T-helper 9 cell (primary cell): ENCODE measurements around the gene NFAM1.

Experiments used
- DNase-seq: peaks from one replicate; pipeline ENCODE4 v3.0.0-alpha.2; 2020

NFAM1 gene

DNA sequence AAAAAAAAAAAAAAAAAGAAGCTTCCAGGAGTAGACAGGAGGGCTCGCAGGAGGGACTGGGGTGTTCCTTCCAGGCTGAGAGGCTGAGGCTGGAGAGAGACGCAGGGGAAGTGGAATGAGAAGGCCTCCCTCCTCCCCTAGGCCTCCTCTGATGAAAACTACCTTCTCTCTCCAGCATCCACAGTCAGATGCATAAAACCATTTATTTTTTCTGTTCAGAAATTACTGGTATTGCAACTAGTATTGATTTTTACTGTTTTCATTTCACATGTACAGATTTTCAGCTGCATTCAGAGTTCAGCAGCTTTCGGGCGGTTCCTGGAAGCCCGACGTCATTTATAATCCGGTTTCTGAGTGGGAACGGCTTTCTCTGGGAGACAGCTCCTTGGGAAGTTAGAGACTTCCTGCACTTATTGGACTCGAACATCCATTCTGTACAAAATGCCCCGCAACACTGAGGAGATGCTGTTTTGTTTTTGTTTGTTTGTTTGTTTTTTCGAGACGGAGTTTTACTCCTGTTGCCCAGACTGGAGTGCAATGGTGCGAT lies 6.9 kb upstream of the NFAM1 start:
- DNase-seq: no peak

DNA sequence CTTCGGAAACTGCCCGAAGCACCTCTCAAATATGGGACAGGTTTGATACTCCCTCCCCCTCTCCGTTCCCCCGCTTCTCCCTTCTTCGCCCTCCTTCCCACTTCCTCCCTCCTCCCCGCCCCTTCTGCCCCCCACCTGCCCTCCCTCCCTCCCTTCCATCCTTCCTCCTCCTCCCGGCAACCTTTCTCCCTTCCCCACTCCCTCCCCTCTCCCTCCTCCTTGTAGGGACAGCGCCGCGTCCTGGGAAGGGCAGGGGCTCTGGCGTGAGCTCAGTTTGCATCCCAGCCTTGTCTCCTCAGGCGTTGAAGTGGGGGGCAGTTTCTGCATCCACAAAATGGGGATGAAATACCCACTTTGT lies 6.1 kb upstream of the NFAM1 start:
- no peak for DNase-seq

DNA sequence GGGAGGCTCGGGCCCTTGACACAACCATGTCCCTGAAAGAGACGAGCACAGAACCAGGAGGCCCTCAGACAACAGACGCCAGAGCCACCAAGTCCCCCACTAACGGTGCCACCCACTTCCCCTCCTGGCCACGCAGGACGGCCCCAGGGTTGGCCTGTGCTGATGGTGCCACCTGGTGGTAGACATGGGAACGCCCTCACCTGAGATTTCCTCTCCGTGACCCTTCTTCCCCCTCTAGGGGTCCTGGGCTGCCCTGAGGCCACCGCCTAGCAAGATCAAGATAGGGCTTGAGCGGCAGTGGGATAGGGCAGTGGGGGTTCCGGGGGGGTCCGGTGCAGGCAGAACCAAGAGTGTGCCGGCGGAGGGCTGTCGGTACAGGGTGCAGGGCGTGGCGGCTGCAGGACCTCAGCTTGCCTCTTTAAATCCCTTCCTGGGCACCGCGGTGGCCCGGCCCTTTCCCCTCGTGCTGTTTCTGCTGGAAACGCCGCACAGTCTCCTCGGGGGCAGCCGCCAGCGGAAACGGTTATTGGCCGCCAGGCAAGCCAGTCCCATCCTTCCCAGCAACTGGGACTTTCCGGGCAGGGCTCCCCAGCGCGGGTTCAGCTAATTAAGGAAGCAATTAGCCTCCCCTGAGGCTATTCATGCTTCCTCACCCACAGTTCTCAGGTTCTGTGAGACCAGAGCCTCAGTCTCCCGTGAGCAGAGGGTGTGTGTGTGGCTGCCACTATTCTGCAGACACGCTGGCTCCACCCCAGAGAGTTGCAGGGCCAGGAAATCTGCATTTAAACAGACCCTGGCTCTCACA lies 5.5 kb upstream of the NFAM1 start:
- peak; percentile 82 for DNase-seq

DNA sequence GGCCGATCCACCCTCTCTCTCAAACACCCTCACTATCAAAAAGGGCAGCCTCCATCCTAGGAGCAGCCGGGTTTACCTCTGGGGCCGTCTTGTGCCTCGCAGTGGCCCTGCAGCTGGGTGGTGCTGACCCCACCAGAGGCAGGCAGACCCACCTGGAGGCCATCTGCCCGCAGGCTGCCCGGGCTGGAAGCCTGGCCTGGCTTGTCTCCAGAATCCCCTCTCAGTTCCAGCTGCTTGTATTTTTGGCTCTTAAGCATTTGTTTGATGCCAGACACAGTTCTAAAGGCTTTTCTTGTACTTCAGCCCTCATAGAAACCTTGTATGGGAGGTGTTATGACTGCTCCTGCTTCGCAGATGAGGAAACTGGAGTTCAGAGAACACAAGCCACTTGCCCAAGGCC lies 4.2 kb upstream of the NFAM1 start:
- no peak for DNase-seq

DNA sequence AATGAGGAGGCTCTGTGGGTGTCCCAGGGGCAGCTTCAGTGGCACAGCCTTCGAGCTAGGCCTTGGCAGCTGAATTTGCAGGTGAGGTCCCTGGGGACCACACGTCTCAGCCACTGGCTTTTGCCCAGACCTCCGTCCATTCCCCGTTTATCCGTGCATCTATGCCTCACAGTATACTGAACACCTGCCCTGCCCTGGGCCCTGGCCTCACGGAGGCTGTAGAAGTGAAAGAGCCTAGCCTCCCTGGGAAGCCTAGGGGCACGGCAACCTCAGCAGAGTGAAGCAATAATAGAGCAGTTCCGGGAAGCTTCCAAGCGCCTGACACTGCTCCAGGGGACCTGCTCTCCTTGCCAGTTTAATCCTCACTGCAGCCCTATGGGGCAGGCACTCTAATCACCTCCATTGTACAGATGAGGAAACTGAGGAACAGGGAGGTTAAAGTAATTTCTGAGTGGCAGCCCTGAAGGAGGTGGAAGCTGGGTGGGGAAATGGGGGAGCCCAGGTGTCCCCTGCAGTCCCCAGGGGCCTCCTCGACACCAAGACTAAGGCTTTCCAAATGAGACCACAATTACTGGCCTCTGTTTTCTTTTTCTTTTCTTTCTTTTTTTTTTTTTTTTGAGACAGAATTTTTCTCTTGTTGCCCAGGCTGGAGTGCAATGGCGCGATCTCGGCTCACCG lies 2.7 kb upstream of the NFAM1 start:
- no peak for DNase-seq

DNA sequence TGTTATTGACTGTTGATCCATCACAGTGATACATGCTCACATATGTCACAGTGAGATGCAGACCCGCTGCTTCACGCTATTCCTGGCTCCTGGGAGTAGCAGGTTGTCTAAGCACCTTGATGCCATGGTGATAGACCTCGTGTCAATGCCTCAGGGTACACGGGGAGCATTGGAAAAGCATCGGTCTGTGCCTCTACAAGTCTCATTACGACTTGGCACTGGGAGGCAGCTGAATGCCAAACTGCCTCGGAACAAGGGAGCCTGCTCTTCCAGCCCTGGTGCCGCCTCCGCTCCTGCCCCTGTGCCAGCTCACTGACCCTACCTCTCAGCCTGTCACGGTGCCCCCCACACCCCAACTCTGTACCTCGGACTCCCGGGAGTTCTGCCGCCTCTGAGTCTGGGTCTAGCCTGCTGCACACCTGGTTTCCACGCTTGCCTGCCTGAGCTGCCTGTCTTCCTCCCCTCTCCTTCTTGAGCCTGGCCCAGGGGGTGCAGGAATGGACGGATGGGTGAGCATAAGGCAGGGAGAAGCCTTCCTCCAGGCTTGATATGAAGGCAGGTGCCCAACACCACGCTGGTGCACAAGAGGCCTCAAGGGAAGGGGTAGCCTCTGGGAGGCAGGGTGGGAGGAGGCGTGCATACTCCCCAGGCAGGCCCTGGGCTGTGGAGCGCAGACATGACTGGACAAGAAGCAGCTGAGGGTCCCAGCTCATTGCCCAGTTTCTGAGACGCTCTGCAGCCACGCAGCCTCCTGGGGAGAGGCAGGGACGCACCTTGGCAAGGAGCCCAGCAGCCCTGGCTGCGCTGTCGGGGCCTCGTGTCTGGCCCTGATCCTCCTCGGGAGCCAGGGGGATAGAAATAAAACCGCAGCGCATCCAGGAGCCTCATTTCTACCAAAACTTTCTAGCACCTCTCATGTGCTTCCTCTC lies 1.8 kb upstream of the NFAM1 start:
- no peak for DNase-seq

DNA sequence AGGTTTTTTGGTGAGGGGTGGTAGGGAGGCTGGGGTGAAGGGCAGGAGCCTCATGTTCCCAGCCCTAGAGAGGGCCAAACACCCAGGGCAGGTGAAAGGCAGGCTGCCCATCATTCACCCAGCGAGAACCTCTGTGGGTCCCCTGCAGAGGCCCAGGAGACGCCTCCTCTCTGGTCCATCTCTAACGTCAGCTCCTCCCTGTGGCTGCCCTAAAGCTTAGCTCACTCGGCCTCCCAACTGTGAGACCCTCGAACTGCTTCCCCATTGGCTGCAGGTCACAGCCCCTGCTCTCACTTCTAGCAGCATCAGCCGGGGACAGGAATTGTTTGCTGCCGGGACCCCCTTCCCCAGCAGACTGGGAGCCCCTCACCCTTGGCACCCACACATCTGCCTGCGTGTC lies 615 bp upstream of the NFAM1 start:
- no peak for DNase-seq

DNA sequence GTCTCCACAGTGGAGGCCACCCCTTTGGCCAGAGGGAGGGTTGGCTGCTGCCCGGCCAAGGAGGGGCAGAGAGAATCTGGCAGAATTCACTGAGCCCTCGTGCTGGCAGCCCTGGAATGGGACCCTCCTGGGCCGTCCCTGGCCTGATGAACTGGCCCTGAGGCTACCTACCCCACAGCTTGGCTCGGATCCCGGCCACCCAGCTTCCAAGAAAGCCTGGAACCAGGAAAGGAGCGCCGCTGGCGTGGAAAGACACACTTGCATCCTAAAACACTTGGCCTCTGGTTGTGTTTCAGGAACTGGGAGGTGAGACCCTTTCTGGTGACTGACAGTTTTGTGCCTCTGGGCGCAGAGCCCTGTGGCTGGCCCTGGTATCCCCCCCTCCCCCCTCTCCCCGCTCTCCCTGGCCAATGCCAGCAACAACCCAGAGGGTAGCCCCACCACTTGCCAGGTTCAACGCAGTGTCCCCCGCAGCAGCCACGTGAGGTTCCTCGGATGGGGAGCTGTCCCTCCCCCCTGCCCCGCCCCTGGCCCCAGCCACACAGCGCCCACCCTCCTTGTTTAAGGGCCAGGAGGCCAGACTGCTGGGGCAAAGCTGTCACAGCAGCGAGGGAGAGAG lies 693 bp downstream of the NFAM1 start:
- DNase-seq: no peak

DNA sequence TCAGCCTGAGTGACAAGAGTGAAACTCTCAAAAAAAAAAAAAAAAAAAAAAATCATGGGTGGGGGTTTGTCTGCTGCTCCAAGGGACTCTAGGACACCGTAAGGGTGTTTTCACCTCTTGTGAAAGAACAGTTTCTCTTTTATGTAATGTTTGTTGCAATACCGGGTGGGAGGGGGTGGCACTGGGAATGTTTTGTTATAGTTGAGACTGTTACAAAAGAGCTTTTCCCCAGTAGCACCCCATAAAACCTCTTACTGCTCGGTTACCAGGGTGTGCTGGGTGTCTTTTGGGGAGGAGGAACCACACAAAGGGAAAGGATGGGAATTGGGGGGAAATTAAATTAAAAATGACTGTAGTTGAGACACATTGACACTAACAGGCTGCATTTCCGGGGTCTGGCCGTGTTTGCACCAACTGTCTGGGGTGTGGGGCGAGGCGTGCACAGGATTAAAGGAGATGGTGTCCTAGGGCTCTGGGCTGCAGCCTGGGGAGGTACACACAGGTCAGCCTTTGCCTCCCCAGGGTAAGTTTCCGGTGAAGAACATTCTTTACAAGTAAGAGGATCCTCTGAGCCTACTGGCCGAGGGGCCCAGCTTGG lies 1.6 kb downstream of the NFAM1 start:
- DNase-seq: no peak

DNA sequence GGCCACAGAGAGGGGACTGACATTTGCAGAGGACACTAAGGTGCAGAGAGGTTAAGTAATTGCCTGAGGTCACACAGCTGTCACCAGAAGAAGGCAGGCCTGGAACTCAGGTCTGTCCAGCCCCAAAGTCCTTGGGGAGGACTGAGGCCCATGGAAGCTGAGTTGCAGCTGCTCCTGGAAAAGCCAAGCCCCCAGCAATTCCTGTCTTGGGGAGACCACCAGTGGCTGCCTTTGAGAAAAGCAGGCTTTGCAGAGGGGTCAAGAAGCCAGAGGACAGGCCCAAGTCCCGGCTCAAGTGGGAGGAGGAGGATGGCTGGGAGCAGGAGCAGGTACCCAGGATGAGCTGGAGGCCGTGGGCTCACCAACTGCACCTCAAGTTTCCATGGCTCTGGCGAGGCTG lies 3.4 kb downstream of the NFAM1 start:
- no peak for DNase-seq

DNA sequence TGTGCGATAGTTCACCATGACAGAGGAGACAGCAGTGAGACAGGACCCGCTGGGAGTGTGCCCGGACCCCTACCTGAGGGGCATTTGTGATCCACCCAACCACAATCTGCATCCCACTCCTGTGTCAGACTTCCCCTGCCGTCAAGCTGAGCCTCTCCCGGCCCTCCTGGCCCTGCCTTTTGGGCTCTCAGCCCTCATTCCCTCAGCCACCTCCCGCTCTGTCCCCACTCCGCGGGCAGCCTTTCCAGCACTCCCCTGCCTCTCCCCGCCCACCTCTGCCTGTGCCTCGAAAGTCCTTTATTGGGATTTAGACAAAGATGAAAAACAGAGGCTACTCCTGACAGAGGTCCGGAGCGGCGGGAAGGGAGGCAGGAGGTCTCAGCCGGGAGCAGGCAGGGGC lies 4.2 kb downstream of the NFAM1 start:
- no peak for DNase-seq

DNA sequence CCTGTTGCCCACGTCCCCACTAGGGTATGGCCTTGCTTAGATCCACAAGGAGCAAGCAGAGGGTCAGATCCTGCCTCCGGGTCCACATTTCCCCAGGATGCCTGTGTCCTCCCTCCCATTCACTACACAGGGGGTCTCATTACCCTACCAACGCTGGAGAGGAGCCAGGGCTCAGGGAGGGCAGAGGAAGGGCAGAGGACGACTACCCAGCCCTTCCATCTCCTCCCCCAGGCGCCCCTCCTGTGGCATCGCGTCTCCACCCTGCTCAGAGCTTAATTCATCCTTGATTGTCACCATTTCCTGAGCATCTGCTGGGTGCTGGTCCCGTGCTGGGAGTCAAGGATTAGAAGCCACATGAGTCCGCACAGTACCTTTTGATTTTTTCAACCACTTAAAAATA lies 5.0 kb downstream of the NFAM1 start:
- DNase-seq: no peak

DNA sequence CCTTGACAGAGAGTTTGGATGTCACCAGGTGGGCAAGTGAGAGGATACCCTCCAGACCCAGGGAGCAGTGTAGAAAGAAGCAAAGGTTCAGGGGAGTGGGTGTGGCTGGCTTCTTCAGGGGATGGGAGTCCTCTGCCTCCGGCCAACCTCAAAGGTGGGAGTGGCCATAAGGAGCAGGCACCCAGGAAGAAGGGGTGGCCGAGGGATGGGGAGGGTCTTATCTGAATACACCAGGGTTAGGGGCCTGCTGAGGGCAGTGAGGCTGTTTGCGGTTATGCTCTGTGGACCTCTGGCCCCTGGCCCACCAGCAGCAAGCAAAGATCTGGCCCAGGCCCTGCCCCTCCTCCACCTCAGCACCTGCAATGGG lies 6.2 kb downstream of the NFAM1 start:
- DNase-seq: no peak

DNA sequence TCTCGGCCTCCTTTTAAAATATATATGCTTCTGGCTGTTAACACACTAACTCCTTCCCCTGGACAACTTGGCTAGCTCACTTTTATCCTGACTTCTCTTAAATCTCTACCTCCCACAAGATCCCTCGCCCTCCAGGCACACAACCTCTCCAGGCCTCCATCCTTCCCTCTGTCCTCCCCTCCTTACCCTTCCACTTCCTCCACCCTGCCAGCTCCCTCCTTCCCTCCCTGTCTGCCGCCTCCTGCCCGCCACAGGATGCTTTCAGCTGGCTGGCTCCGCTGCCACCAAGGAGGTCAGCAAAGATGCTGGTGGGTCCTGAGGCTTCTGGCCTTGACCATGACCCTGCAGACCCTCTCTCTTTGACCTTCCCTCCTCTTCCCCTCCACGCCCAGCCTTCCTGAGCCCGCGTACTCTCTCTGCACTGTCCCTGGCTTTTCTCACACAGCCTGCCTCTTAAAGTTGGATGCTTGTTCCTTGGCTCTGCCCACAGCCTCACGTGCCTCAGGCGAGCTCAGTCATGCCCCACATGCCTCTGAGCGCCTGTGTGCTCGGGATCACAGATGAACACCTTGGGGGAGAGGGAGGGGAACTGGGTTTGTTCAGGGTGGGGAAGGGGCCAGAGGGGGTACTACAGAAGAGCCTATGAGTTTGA lies 6.7 kb downstream of the NFAM1 start:
- DNase-seq: no peak

DNA sequence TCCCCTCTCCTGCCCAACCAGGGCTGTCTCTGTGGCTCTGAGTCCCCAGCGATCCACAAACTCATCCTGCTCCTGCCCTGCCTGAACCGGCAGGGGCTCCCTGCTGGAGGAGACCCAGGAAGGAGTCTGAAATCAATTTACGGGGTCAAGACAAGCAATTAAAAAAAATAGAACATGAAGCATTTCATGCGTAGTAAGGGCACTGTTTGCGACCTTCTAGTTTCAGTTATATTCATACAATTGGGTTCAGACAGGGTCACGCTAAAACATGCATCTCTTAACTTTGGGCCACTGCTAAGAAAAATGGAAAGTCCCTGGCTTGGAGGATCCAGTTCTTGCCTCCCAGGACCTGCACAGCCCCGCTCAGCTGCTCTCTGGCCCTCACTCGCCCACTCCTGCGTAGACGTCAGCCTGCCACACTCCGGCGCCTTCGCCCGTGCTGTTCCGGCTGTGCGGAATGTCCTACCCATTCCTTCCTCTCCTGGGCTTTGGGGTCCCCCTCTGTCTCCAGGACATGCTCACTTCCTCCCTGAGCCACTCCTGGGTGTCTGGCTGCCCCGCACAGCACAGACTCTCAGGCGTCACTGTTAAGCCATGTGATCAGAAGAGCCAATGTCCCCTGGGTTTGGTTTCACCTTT lies 12.8 kb downstream of the NFAM1 start:
- no peak for DNase-seq

DNA sequence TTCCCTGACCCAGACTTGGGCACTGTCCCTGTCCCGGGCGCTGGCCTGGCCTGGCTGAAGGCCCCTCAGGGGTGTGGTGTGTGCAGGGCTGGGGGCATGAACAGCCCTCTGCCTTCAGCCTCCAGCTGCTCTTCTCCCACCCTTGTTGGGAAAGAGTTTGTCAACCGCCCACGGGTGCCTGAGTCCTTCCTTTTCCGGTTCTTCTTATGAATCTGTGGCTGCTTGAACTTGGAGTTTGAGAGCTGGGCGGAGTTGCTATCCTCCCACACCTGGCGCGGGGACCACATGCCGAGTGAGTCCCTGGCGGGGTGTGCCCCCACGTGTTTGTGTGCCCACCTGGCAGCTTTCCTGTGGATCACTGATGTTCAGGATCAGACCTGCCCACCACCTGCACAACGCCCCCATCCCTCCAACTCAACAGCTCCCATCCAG lies 13.4 kb downstream of the NFAM1 start:
- no peak for DNase-seq

DNA sequence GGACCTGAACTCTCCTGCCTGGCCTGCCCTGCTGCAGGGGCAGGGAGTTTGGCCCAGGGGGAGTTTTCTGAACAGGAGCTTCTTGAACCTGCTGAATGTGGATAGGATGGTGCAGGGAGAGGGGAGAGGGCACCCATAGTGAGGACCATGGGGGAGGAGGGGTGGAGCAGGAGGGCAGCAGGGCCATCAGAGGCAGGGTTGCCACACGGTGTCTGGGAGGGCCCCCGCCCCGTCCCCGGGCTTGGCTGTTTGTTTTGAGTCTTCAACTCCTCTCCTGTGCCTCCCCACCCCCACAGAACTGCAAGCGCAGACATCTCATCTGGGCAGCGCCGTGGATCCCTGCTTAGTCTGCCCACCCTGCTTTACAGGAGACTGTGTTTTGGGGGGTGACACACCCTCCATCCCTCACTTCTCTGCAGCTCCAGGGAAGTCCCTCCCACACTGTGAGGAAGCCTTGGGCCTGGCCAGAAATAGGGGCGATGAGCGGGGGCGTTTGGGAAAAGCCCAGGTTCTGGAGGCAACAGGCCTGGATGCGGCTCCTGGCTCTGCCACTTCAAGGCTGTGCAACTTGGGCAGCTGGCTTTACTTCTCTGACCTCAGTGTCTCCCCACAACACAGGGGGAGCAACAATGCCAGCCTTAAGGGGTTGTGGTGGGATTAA lies 14.4 kb downstream of the NFAM1 start:
- no peak for DNase-seq

DNA sequence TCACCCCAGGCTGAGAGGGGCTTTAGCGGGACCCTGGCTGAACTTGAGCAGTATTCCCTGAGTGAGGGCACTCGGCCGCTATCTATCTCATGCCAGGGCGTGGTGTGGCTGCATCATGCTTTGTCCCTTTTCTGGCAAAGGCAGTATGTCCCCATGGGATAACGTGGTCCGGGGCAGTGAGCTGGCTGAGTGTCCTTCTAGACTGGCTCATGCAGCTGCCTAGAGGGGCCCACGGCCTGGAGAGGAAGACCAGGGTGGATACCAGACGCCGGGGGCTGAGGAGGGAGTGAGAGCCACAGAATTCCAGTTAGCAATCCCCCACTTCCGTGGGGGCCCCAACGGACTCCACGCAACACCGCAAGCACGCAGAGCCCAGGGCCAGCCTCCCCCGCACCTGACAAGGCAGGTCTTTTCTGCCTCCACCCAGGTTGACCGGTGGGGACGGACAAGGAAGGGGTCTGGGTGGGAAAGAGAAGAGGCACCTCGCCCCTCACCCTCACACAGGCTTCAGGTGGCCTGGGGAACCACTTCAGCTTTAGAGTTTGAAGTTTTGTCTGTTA lies 15.5 kb downstream of the NFAM1 start:
- DNase-seq: no peak

DNA sequence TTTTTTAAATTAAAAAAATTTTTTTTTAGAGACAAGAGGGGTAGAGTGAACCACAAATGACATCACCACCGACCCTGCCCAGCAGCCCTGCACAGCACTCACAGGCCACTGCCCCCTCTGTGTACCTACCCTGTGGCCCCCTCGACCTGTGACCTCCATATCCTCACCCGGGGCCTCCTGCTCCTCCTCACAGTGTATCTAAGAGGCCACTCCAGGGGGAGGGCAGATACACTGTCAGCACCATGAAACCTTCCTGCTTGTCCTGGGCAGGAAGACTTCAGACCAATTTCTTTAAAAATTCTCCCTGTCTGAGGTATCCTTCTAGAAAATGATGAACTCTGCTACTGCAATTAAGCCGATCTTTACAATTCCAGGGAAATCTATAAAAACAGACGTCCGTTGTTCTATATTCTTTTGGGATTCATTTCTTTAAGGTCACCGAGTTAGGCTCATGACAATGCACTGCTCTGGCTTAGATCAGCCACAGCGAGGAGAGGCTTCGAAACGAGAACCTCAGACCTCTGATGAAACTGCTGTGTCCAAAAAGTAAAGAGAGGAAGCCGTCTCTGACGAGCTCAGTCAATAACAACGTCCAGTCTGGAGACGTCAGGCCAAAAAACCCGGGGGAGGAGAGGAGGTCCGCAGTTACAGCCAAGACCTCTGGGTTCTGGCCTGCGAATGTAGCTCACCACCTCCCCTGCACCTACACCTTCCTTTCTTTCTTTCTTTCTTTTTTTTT lies 17.5 kb downstream of the NFAM1 start:
- no peak for DNase-seq

DNA sequence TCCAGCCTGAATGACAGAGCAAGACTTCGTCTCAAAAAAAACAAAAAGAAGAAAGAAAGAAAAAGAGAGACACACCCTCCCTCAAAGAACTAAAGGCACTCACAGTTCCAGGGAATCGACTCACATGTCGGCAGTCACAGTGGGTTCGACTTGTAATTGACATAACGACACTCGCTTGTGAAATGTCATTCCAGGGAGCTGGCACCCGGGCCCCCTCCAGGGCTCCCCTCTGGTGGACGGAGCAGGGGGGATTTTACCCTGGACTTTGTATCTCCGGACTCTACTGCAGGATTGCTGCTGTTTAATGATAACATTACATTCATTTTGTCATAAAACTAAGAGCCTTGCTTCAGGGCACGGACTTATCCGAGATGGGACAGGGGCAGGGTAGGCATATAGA lies 18.2 kb downstream of the NFAM1 start:
- DNase-seq: no peak
